Activated T-helper 1 cell treated with anti-CD3 and anti-CD28 coated beads, Interleukin-12 subunit alpha, Interleukin-12 subunit beta, Interleukin-2, Interleukin-4 antibody, amounts not matched to agents 30 ng/mL and 10 ng/mL and 1 ng/mL, durations not matched to agents 14 hours and 24 hours and 36 hours (primary cell): ENCODE data around the gene MIA. TPM values are rescaled to one million over a fixed set of nuclear protein-coding genes. Genes with fewer than 3 reads are reported as not detected.
"Not testable (repeated sequence)": the region's sequence is repeated elsewhere in the genome, so short reads cannot be mapped to it uniquely, and the experiment has no call there.

Experiments
- DNase-seq: peaks from one replicate; pipeline ENCODE4 v3.0.0; 2021; ENCODE audit warnings: low spot score
- H3K27ac Mint-ChIP-seq: one replicate; pipeline ENCODE4 v1.8.0; 2021; ENCODE audit warnings: mild to moderate bottlenecking, mixed read lengths
- H3K27me3 Mint-ChIP-seq: one replicate; pipeline ENCODE4 v1.8.0; 2022; ENCODE audit warnings: mild to moderate bottlenecking, moderate library complexity, mixed read lengths; ENCODE audit not compliant: insufficient read depth
- H3K36me3 Mint-ChIP-seq: one replicate; pipeline ENCODE4 v1.8.0; 2021; ENCODE audit warnings: low read depth, mixed read lengths
- H3K4me1 Mint-ChIP-seq: one replicate; pipeline ENCODE4 v1.8.0; 2021; ENCODE audit warnings: low read depth, mixed read lengths
- H3K4me3 Mint-ChIP-seq: one replicate; pipeline ENCODE4 v1.8.0; 2021; ENCODE audit warnings: mild to moderate bottlenecking, moderate library complexity, mixed read lengths
- H3K9me3 Mint-ChIP-seq: one replicate; pipeline ENCODE4 v1.8.0; 2021; ENCODE audit warnings: mixed read lengths
- intact Hi-C: fragments of 100-400 bp; cut with micrococcal nuclease; formaldehyde crosslinking; loops from one replicate; pipeline ENCODE4 v1.15.1; 2024
- total RNA-seq: library from RNA; stranded (reverse); gene quantifications from 2 replicates; pipeline ENCODE4 v1.2.3, GENCODE V29; 2022

The MIA gene
- total RNA-seq, 1 donor from 2014 or later: 0.91 TPM

DNA sequence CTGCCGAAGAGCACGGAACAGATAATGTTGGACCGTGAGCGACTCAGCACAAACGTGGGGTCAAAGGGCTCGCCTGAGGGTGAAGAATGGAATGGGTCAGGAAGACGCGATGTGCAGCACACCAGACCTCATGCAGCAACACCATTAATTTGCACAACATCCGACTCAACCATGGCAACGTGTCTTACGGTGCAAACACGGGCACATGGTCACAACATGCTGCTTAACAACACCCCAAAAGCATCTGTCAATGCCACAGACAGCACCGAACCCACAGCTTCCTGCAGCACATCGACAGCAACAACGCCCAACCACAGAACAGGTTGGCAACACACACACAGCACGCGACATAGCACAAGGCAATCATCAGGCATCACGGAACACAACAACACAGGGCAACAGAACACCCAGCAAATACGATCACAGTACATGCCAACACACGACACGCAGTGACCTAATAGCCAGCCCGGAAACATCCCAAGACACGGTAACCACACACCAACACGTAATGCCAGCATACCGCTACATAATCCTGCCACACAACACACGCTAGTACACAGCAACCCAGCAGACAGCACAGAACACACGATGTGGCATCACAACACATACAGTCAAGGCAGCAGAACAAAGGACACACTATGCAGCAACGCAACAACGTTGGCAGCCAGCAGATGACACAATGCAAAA is 51.5 kb downstream of the MIA start:
- Mint-ChIP-seq H3K4me1 (peaks cover 12% of the 10 kb centered on the region), H3K27ac (peak overlapping the region; percentile 4), H3K36me3 (peaks cover 21% of the 10 kb centered on the region)
- intact Hi-C loops, H3K9me3 Mint-ChIP-seq, H3K27me3 Mint-ChIP-seq, H3K4me3 Mint-ChIP-seq: not testable (repeated sequence)
- DNase-seq: peak; percentile 44

Other genes starting within 250 kb of the MIA start
- gene SHKBP1, start 198.6 kb upstream of the MIA start, total RNA-seq: 102 and 113 TPM in 2 replicates
- 107 and 116 TPM in 2 replicates for gene LTBP4, start 174.2 kb upstream of the MIA start, total RNA-seq
- gene NUMBL, start 84.9 kb upstream of the MIA start, total RNA-seq: 18.1 and 20.6 TPM in 2 replicates
- gene COQ8B, start 58.6 kb upstream of the MIA start, total RNA-seq: 38.4 and 41.6 TPM in 2 replicates
- gene ITPKC, start 58.4 kb upstream of the MIA start, total RNA-seq: 8.7 and 9.9 TPM in 2 replicates
- 9.5 and 10.0 TPM in 2 replicates for gene ACTMAP, start 25.0 kb upstream of the MIA start, total RNA-seq
- gene SNRPA, start 24.3 kb upstream of the MIA start, total RNA-seq: 243 and 245 TPM in 2 replicates
- 40.6 and 45.5 TPM in 2 replicates for gene RAB4B, start 2.7 kb downstream of the MIA start, total RNA-seq
- 100 and 104 TPM in 2 replicates for gene EGLN2, start 23.7 kb downstream of the MIA start, total RNA-seq
- gene CYP2A6, start 74.9 kb downstream of the MIA start, total RNA-seq: not detected in 2 replicates
- not detected in 2 replicates for gene CYP2A7, start 106.7 kb downstream of the MIA start, total RNA-seq
- gene CYP2B6, start 215.8 kb downstream of the MIA start, total RNA-seq: not detected in 2 replicates